GM23338 (cell line): ENCODE data around the gene XYLT1. TPM values are rescaled to one million over a fixed set of nuclear protein-coding genes. Genes with fewer than 3 reads are reported as not detected.
A peak's percentile ranks its signal among the peaks of the same experiment; 100 is the strongest.

ENCODE experiments used
- ATAC-seq: fragments of 200-7000 bp; cut with Tn5 transposase; 3 replicates; pipeline ENCODE4 v1.9.1; 2020
- DNase-seq: peaks from one replicate; pipeline ENCODE4 v3.0.0-alpha.2; 2015; ENCODE audit warnings: low spot score
- H2AFZ ChIP-seq: fragments of 200-600 bp; sonication (generic); 2 replicates; pipeline ENCODE4 v1.8.0; 2016; ENCODE audit warnings: antibody characterized with exemption, mild to moderate bottlenecking, moderate library complexity
- H3F3A ChIP-seq: fragments of 200-600 bp; sonication (generic); replicated peaks from 2 replicates; pipeline ENCODE4 v1.8.0; 2017; ENCODE audit warnings: antibody characterized with exemption, mixed run types, low read depth
- H3K27ac ChIP-seq: fragments of 200-600 bp; sonication (generic); 2 replicates; pipeline ENCODE4 v1.6.1; 2016; ENCODE audit warnings: low read depth
- H3K27me3 ChIP-seq: fragments of 200-600 bp; sonication (generic); 2 replicates; pipeline ENCODE4 v1.8.0; 2016; ENCODE audit warnings: mild to moderate bottlenecking, mixed run types, moderate library complexity; ENCODE audit not compliant: insufficient read depth
- H3K36me3 ChIP-seq: fragments of 200-600 bp; sonication (generic); 2 replicates; pipeline ENCODE4 v1.8.0; 2016; ENCODE audit warnings: mild to moderate bottlenecking; ENCODE audit not compliant: insufficient read depth
- H3K4me1 ChIP-seq: fragments of 200-600 bp; sonication (generic); 2 replicates; pipeline ENCODE4 v1.8.0; 2016; ENCODE audit warnings: mild to moderate bottlenecking, moderate library complexity; ENCODE audit not compliant: insufficient read depth
- H3K4me2 ChIP-seq: fragments of 200-600 bp; sonication (generic); 2 replicates; pipeline ENCODE4 v1.7.1; 2017; ENCODE audit warnings: mixed run types
- H3K4me3 ChIP-seq: fragments of 200-600 bp; sonication (generic); 2 replicates; pipeline ENCODE4 v1.6.1; 2016; ENCODE audit warnings: mixed run types
- H3K79me2 ChIP-seq: fragments of 200-600 bp; sonication (generic); replicated peaks from 2 replicates; pipeline ENCODE4 v1.8.0; 2017; ENCODE audit warnings: mild to moderate bottlenecking; ENCODE audit not compliant: insufficient read depth
- H3K9me2 ChIP-seq: fragments of 200-600 bp; sonication (generic); 2 replicates; pipeline ENCODE4 v1.8.0; 2017; ENCODE audit not compliant: insufficient read depth
- H4K20me1 ChIP-seq: fragments of 200-600 bp; sonication (generic); replicated peaks from 2 replicates; pipeline ENCODE4 v1.8.0; 2017; ENCODE audit warnings: mild to moderate bottlenecking; ENCODE audit not compliant: insufficient read depth
- H3K27ac Mint-ChIP-seq: 2 replicates; pipeline ENCODE4 v1.8.0; 2020; ENCODE audit warnings: inconsistent platforms, mild to moderate bottlenecking, moderate library complexity, mixed read lengths
- H3K27me3 Mint-ChIP-seq: 3 replicates; pipeline ENCODE4 v1.8.0; 2022; ENCODE audit warnings: low read depth, mild to moderate bottlenecking, moderate library complexity, mixed read lengths, inconsistent platforms; ENCODE audit not compliant: insufficient read depth, poor library complexity
- H3K36me3 Mint-ChIP-seq: 3 replicates; pipeline ENCODE4 v1.8.0; 2021; ENCODE audit warnings: low read depth, mild to moderate bottlenecking, inconsistent platforms, moderate library complexity, mixed read lengths
- H3K4me1 Mint-ChIP-seq: 3 replicates; pipeline ENCODE4 v1.8.0; 2020; ENCODE audit warnings: mild to moderate bottlenecking, inconsistent platforms, mixed read lengths
- H3K4me3 Mint-ChIP-seq: 3 replicates; pipeline ENCODE4 v1.8.0; 2021; ENCODE audit warnings: moderate library complexity, mild to moderate bottlenecking, inconsistent platforms, mixed read lengths
- H3K9me3 Mint-ChIP-seq: 3 replicates; pipeline ENCODE4 v1.8.0; 2020; ENCODE audit warnings: moderate library complexity, mild to moderate bottlenecking, inconsistent platforms, mixed read lengths
- CREB1 ChIP-seq: fragments of 250-450 bp; sonication (Bioruptor Pico); IDR thresholded peaks from 2 replicates; pipeline ENCODE4 v1.5.0; 2020; ENCODE audit warnings: low read depth, mild to moderate bottlenecking, moderate library complexity
- EZH2 ChIP-seq: fragments of 200-600 bp; sonication (generic); IDR thresholded peaks from one replicate; pipeline ENCODE4 v1.8.0; 2017; ENCODE audit warnings: antibody characterized with exemption, mild to moderate bottlenecking, low read depth; ENCODE audit not compliant: unreplicated experiment
- EZH2phosphoT487 ChIP-seq: fragments of 200-600 bp; sonication (generic); IDR thresholded peaks from one replicate; pipeline ENCODE4 v1.8.1; 2018; ENCODE audit warnings: antibody characterized with exemption; ENCODE audit not compliant: unreplicated experiment
- JUNB ChIP-seq: IDR thresholded peaks from one replicate; pipeline ENCODE4 v1.6.1; 2016; ENCODE audit warnings: antibody characterized with exemption; ENCODE audit not compliant: unreplicated experiment
- NANOG ChIP-seq: IDR thresholded peaks from 2 replicates; pipeline ENCODE4 v1.6.1; 2016; ENCODE audit warnings: antibody characterized with exemption, borderline replicate concordance
- POLR2AphosphoS5 ChIP-seq: IDR thresholded peaks from 2 replicates; pipeline ENCODE4 v1.6.1; 2016; ENCODE audit warnings: antibody characterized with exemption, low read depth
- STAT1 ChIP-seq: IDR thresholded peaks from one replicate; pipeline ENCODE4 v1.6.1; 2016; ENCODE audit warnings: antibody characterized with exemption; ENCODE audit not compliant: unreplicated experiment
- ZNF114 ChIP-seq: fragments of 250-450 bp; sonication (Bioruptor Pico); IDR thresholded peaks from 2 replicates; pipeline ENCODE4 v1.5.0; 2020; ENCODE audit warnings: mild to moderate bottlenecking, moderate library complexity
- ZNF331 ChIP-seq: fragments of 250-450 bp; sonication (Bioruptor Pico); IDR thresholded peaks from 2 replicates; pipeline ENCODE4 v1.5.0; 2020; ENCODE audit warnings: low read depth, mild to moderate bottlenecking, moderate library complexity
- polyA plus RNA-seq: library from polyadenylated mRNA; unstranded; fragments of >200 nt; fragmentation: Nextera tagmentation; extraction: Ambion mirVana; gene quantifications from 2 replicates; pipeline ENCODE4 v1.2.1, GENCODE V29; 2016
- total RNA-seq: library from RNA; depleted of rRNA; stranded (reverse); fragments of >200 nt; shearing (Covaris generic); gene quantifications from 2 replicates; pipeline ENCODE4 v1.2.3, GENCODE V29; 2014
- TF ChIP-seq, protein P1 (sequence below): IDR thresholded peaks from 2 replicates; pipeline ENCODE4 v1.6.1; 2016; ENCODE audit warnings: antibody characterized with exemption
- TF ChIP-seq, protein P2 (sequence below), 2 experiments: fragments of 200-600 bp in 1 of 2; sonication (generic) in 1 of 2; conservative IDR thresholded peaks; 2 replicates each; pipeline versions ENCODE4 v1.5.1 to v1.6.1; 2016 to 2017; ENCODE audit warnings: antibody characterized with exemption in 2 of 2, low read depth in 2 of 2, mild to moderate bottlenecking in 2 of 2, moderate library complexity in 1 of 2

The XYLT1 gene
- total and polyA plus RNA-seq, 2 experiments from 2014 or later: 3.5 to 24.7 TPM

DNA sequence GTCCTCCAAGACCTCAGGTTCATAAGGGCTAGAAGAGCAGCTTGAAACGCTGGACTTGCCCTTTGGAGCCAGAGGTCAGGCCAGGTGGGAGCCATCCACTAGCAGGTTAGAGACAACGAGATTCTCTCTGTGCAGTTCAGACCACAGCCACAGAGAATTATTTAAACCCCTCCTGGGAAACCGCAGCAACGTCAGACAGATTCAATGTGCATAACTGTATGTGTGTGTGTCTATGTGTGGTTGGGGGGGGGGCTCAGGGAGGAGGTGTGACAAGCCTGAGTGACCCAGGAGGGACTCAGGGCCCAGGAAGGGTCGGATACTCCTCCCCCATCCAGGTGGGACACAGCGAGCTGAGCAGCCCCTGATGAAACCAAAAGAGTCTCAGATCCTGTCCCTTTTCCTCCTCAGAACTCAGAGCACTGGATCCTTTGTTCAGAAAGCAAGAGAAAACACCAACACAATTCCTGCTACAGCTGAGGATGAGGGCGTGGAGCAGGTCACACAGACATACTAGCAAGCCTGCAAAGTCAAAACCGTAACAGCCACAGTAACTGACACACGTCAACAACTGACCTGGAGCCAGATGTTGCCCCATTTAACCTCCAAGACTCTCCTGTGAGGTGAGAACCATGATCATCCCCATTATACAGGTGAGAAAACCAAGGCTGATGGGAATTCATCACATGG lies 66.8 kb downstream of the XYLT1 start:
- H3K27ac ChIP-seq: no peak overlapping the region
- H3K27me3 ChIP-seq: no peaks in the 10 kb centered on the region
- H2AFZ ChIP-seq: no peak overlapping the region
- Mint-ChIP-seq H3K4me1 (peaks cover 25% of the 10 kb centered on the region), H3K27ac (peak overlapping the region; percentile 60), H3K9me3 (peaks cover 4% of the 10 kb centered on the region; the same call in 2 of the 3 replicates), H3K36me3 (peaks cover 12% of the 10 kb centered on the region), H3K27me3 (peaks cover 3% of the 10 kb centered on the region), H3K4me3 (no peak overlapping the region)
- no peak overlapping the region for H3K4me2 ChIP-seq
- peaks cover 8% of the 10 kb centered on the region; the same call in 1 of the 2 replicates for H3K4me1 ChIP-seq
- H3F3A ChIP-seq: no peaks in the 10 kb centered on the region
- DNase-seq: no peak
- no peak for ATAC-seq
- H3K9me2 ChIP-seq: no peaks in the 10 kb centered on the region
- TF ChIP-seq, protein P1, sequence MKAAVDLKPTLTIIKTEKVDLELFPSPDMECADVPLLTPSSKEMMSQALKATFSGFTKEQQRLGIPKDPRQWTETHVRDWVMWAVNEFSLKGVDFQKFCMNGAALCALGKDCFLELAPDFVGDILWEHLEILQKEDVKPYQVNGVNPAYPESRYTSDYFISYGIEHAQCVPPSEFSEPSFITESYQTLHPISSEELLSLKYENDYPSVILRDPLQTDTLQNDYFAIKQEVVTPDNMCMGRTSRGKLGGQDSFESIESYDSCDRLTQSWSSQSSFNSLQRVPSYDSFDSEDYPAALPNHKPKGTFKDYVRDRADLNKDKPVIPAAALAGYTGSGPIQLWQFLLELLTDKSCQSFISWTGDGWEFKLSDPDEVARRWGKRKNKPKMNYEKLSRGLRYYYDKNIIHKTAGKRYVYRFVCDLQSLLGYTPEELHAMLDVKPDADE: no peak
- TF ChIP-seq EZH2: no peak
- no peak for TF ChIP-seq CREB1
- no peak for TF ChIP-seq ZNF114 (CRISPR knock-in tag)
- no peak for TF ChIP-seq STAT1
- TF ChIP-seq JUNB: no peak
- H3K4me3 ChIP-seq: no peak overlapping the region
- no peaks in the 10 kb centered on the region for H3K36me3 ChIP-seq
- peaks cover 28% of the 10 kb centered on the region for H3K79me2 ChIP-seq
- H4K20me1 ChIP-seq: no peaks in the 10 kb centered on the region

DNA sequence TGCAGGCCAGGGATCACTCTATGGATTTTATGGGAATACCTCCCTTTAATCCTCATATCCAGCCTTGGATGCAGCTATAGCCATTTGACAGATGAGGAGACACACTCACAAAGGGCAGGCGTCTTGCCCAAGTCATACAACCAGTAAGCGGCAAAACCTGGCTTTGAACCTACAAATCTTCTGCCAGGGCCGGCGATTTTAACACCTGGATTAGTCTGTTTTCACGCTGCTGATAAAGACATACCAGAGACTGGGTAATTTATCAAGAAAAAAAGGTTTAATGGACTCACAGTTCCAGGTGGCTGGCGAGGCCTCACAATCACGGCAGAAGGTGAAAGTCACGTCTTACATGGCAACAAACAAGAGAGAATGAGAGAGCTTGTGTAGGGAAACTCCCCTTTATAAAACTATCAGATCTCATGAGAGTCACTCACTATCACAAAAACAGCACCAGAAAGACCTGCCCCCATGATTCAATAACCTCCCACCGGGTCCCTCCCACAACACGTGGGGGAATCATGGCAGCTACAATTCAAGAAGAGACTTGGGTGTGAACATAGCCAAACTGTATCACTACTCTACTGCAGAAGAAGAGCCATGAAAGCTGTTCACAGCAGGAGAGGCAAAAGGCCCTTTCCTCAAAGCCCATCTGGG lies 67.5 kb downstream of the XYLT1 start:
- no peaks in the 10 kb centered on the region for H3K36me3 ChIP-seq
- H3F3A ChIP-seq: no peaks in the 10 kb centered on the region
- no peak overlapping the region for H2AFZ ChIP-seq
- peaks cover 1% of the 10 kb centered on the region for H3K27me3 Mint-ChIP-seq
- no peaks in the 10 kb centered on the region for H3K9me2 ChIP-seq
- H3K4me1 Mint-ChIP-seq: peaks cover 30% of the 10 kb centered on the region
- DNase-seq (no peak), ATAC-seq (no peak)
- H3K4me2 ChIP-seq: no peak overlapping the region
- H3K4me3 Mint-ChIP-seq: no peak overlapping the region
- no peak overlapping the region for H3K4me3 ChIP-seq
- no peak overlapping the region for H3K27ac ChIP-seq
- H3K27ac Mint-ChIP-seq: peak overlapping the region; percentile 38
- peaks cover 28% of the 10 kb centered on the region for H3K79me2 ChIP-seq
- H3K27me3 ChIP-seq: no peaks in the 10 kb centered on the region
- peaks cover 7% of the 10 kb centered on the region; the same call in 2 of the 3 replicates for H3K36me3 Mint-ChIP-seq
- H4K20me1 ChIP-seq: no peaks in the 10 kb centered on the region
- peaks cover 4% of the 10 kb centered on the region; the same call in 2 of the 3 replicates for H3K9me3 Mint-ChIP-seq
- peaks cover 13% of the 10 kb centered on the region for H3K4me1 ChIP-seq
- no peak for TF ChIP-seq ZNF114 (CRISPR knock-in tag)
- TF ChIP-seq CREB1: no peak
- no peak for TF ChIP-seq STAT1
- no peak for TF ChIP-seq ZNF331 (CRISPR knock-in tag)
- TF ChIP-seq, protein P2, sequence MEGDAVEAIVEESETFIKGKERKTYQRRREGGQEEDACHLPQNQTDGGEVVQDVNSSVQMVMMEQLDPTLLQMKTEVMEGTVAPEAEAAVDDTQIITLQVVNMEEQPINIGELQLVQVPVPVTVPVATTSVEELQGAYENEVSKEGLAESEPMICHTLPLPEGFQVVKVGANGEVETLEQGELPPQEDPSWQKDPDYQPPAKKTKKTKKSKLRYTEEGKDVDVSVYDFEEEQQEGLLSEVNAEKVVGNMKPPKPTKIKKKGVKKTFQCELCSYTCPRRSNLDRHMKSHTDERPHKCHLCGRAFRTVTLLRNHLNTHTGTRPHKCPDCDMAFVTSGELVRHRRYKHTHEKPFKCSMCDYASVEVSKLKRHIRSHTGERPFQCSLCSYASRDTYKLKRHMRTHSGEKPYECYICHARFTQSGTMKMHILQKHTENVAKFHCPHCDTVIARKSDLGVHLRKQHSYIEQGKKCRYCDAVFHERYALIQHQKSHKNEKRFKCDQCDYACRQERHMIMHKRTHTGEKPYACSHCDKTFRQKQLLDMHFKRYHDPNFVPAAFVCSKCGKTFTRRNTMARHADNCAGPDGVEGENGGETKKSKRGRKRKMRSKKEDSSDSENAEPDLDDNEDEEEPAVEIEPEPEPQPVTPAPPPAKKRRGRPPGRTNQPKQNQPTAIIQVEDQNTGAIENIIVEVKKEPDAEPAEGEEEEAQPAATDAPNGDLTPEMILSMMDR (conservative IDR thresholded peaks at IDR 0.05; ENCODE audit: low read depth in 2 of 2): no peak
- TF ChIP-seq EZH2: no peak
- TF ChIP-seq JUNB: no peak
- no peak for TF ChIP-seq EZH2phosphoT487
- TF ChIP-seq NANOG: no peak
- TF ChIP-seq POLR2AphosphoS5: no peak
